Measurements from ENCODE around the gene TOB2. TPM values are rescaled to one million over a fixed set of nuclear protein-coding genes. Genes with fewer than 3 reads are reported as not detected.

The TOB2 gene
- total and polyA plus RNA-seq, 12 donors = 26.4 to 84.9 (median 39.8) TPM

DNA sequence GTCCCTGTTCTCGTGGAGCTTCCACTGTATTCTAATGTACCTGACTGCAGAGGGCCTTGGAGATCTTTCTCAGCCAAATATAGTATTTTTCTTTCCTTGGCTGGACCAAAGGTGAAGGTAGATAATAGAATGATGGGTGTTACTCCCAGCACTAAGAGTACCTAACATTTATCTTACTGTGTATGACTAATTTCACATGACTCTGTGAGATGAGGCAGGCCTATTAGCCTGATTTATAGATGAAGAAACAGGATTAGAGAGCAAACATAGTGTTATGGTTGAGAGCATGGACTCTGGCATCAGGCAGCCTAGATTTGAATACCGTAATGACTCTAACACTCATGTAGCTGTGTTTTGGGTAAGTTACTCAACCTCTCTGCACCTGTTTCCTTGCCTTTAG, 25.0 kb upstream of the TOB2 start:
- intact Hi-C loops (cut with DNase I) = loop anchor here in 8 of 10 donors (5.0 to 10.0 kb wide), 4 partner anchors 36 to 53 kb away; no protein-coding TSS in a partner anchor
- H3K4me1 ChIP-seq = peaks cover 7 to 85% (median 66%) of the 10 kb centered on the region in 9 donors
- ATAC-seq (no peak), DNase-seq (no peak)
- peak overlapping the region in 5 of 10 donors; percentile 3 to 100 (median 9) for H3K4me3 ChIP-seq
- H3K27ac ChIP-seq = peak overlapping the region in 8 of 10 donors; percentile 10 to 99 (median 96)
- TF ChIP-seq CTCF (IDR thresholded peaks at IDR 0.05) = no peak
- no peaks in the 10 kb centered on the region for H3K9me3 ChIP-seq
- H3K27me3 ChIP-seq = no peaks in the 10 kb centered on the region
- H3K36me3 ChIP-seq = peaks cover 0 to 39% (median 7%) of the 10 kb centered on the region in 9 donors
- 48 to 56% methylated on average over 2 of the region's 2 CpGs for WGBS, 2 donors

DNA sequence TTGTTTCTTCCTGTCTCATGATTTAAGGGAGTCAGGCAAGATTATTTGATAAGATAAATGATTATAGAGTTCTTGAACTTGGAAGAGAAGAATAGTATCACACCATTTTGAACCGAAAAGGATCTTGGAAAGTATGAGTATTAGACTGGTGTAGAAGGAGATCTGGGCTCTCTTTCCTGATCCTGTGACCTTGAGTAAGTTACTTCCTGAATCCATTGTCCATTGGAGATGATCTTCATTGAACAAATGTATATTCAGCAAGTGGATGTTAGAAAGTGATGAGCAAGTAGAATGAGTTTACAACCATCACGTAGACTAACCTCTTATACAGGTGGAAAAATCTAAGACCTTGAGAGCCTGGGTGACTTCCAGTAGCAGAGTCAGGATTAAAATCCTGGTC, 24.3 kb upstream of the TOB2 start:
- intact Hi-C loops (cut with DNase I) = loop anchor here in 8 of 10 donors (5.0 to 10.0 kb wide), 4 partner anchors 36 to 54 kb away; no protein-coding TSS in a partner anchor
- Histone ChIP-seq H3K27me3 (no peaks in the 10 kb centered on the region), H3K4me3 (peak overlapping the region in 7 of 10 donors; percentile 90 to 100 (median 93)), H3K36me3 (peaks cover 0 to 46% (median 14%) of the 10 kb centered on the region in 9 donors), H3K27ac (peak overlapping the region in 8 of 10 donors; percentile 86 to 99 (median 98)), H3K4me1 (peaks cover 7 to 79% (median 61%) of the 10 kb centered on the region in 9 donors), H3K9me3 (no peaks in the 10 kb centered on the region)
- no peak for DNase-seq
- WGBS, 2 donors = 43 to 64% methylated on average over 2 of the region's 2 CpGs
- no peak for TF ChIP-seq CTCF (IDR thresholded peaks at IDR 0.05)
- ATAC-seq = no peak

GRCh38 chr22:41469218-41469851, 22.7 kb upstream of the TOB2 start:
- H3K9me3 ChIP-seq = no peaks in the 10 kb centered on the region
- H3K4me1 ChIP-seq = peaks cover 7 to 65% (median 57%) of the 10 kb centered on the region in 9 donors
- 1% methylated on average over 30 of the region's 30 CpGs for WGBS, 2 donors
- intact Hi-C loops (cut with DNase I) = loop anchor here in 5 of 10 donors (1.0 to 5.0 kb wide), 3 partner anchors 21 to 48 kb away; no protein-coding TSS in a partner anchor
- peak; percentile 44 to 51 for DNase-seq
- peak overlapping the region; percentile 80 to 100 (median 94) for H3K4me3 ChIP-seq
- peak overlapping the region; percentile 86 to 99 (median 97) for H3K27ac ChIP-seq
- ATAC-seq = peak; percentile 15 to 67 (median 42)
- H3K36me3 ChIP-seq = peaks cover 0 to 62% (median 30%) of the 10 kb centered on the region in 9 donors
- TF ChIP-seq CTCF (IDR thresholded peaks at IDR 0.05) = no peak
- H3K27me3 ChIP-seq = no peaks in the 10 kb centered on the region

DNA sequence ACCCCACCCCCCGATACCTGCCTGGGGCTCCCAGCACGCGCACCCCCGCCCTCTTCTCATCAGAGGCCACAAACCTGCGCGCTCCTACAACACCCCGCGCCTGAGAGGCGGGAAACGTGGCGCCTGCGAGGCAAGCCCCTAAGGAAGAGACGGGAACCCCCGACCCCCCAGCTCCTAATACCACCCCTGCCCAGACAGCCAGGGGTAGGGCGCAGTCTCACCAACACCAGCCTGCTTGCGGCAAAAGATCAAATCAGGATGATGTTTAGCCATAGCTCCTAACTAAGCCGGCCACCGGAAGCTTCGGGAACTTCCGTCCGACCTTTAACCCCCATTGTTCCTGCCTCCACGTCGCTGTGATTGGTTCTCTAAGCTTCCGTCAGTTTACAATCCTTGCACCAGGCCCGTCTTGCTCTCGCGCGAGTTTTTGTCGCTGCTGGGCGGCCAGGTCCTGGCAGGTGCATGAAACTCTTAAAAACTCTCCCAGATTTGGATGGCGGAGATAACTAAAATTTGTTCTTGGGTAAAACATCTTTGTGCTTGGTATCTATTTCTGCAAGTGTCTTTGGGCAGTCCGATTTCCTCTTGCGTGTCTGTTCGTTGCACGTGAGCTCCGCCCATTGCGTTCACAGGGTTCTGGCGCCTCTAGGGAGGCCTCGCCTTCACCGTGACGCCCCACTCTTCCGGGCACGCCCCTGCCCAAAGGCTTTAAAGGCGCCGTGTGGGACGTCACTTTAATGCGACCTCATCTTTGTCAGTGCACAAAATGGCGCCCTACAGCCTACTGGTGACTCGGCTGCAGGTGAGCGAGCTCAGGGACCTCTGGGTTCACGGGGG, 22.0 kb upstream of the TOB2 start, which contains the start of the genes ACO2 and PHF5A:
Gene ACO2, plus strand, starts transcription at position 737 of the 837 bp plus-strand sequence. Its CDS starts 30 bp downstream, at position 767.
Gene PHF5A, minus strand, starts transcription at position 312 of the 837 bp plus-strand sequence. Its CDS starts 39 bp downstream, at position 273.
- Histone ChIP-seq H3K4me1 (peaks cover 7 to 57% (median 51%) of the 10 kb centered on the region in 9 donors), H3K27me3 (no peaks in the 10 kb centered on the region), H3K4me3 (peak within 1 kb of the TSS; percentile 80 to 100 (median 94)), H3K27ac (peak within 1 kb of the TSS; percentile 86 to 99 (median 97)), H3K9me3 (no peaks in the 10 kb centered on the region), H3K36me3 (peaks cover 0 to 69% (median 35%) of the 10 kb centered on the region in 9 donors)
- 0 to 1% methylated on average over 51 of the region's 51 CpGs for WGBS, 2 donors
- TF ChIP-seq CTCF (IDR thresholded peaks at IDR 0.05) = no peak
- intact Hi-C loops (cut with DNase I) = loop anchor here in 5 of 10 donors (1.0 to 5.0 kb wide), 3 partner anchors 20 to 49 kb away; no protein-coding TSS in a partner anchor
- DNase-seq (peak; percentile 96 to 98), ATAC-seq (peak; percentile 96 to 99 (median 98))

Data from heart right ventricle (tissue), 16 donors.